Skeletal muscle tissue (tissue), 4 donors: ENCODE results near the gene MRPS27. TPM values are rescaled to one million over a fixed set of nuclear protein-coding genes. Genes with fewer than 3 reads are reported as not detected.

Source experiments
- H3K27ac ChIP-seq: one replicate; pipeline ENCODE4 v1.7.0; 2013; ENCODE audit warnings: mild to moderate bottlenecking, low read depth, low read length, inconsistent platforms
- H3K27me3 ChIP-seq, 3 donors: one replicate each; pipeline ENCODE4 v1.7.0; 2013; ENCODE audit warnings: low read length in 3 of 3; ENCODE audit not compliant: control insufficient read depth in 3 of 3, insufficient read depth in 3 of 3
- H3K36me3 ChIP-seq, 3 donors: one replicate each; pipeline ENCODE4 v1.7.0; 2013; ENCODE audit warnings: low read length in 3 of 3; ENCODE audit not compliant: control insufficient read depth in 3 of 3, insufficient read depth in 3 of 3
- H3K4me1 ChIP-seq, 3 donors: one replicate each; pipeline ENCODE4 v1.7.0; 2013; ENCODE audit warnings: low read length in 3 of 3, mild to moderate bottlenecking in 3 of 3; ENCODE audit not compliant: control insufficient read depth in 3 of 3, insufficient read depth in 3 of 3
- H3K4me3 ChIP-seq, 3 donors: one replicate each; pipeline ENCODE4 v1.7.0; 2013; ENCODE audit warnings: low read length in 3 of 3
- H3K9ac ChIP-seq, 3 donors: one replicate each; pipeline ENCODE4 v1.7.0; 2013; ENCODE audit warnings: low read length in 3 of 3, mild to moderate bottlenecking in 3 of 3, moderate library complexity in 2 of 3, low read depth in 1 of 3
- H3K9me3 ChIP-seq, 3 donors: one replicate each; pipeline ENCODE4 v1.7.0; 2013; ENCODE audit warnings: low read length in 3 of 3; ENCODE audit not compliant: control insufficient read depth in 3 of 3
- total RNA-seq: library from RNA; depleted of rRNA; stranded (reverse); fragments of >200 nt; gene quantifications from one replicate; pipeline ENCODE4 v1.2.3, GENCODE V29; 2014
- donor health status: Osteomylitis.

MRPS27 gene
- total RNA-seq, 1 donor from 2014 or later: 75.7 TPM

DNA sequence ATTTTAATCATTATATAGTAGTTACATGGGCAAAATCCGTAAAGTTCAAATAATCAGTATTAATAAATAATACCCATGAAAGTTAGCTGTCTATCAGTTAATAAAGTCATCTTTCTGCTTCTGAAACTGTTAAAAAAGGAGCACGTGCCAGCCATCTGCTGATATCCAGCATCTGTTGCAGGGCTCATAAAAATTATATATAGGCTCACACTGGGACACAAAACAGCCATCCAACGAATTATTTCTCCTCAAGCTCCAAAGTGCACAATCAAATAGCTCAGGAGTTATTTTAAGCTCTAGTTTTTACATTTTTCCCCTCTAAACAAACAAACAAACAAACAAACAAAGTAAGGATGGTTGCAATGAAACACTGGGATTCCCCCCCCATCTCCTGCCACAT lies 48.3 kb downstream of the MRPS27 start:
- Histone ChIP-seq H3K9me3 (peaks cover 0 to 1% (median 0%) of the 10 kb centered on the region in 3 donors), H3K36me3 (peaks cover 0 to 3% (median 0%) of the 10 kb centered on the region in 3 donors), H3K4me1 (peaks cover 0 to 4% (median 0%) of the 10 kb centered on the region in 3 donors), H3K27ac (no peak overlapping the region), H3K4me3 (no peak overlapping the region), H3K27me3 (no peaks in the 10 kb centered on the region), H3K9ac (no peak overlapping the region)

DNA sequence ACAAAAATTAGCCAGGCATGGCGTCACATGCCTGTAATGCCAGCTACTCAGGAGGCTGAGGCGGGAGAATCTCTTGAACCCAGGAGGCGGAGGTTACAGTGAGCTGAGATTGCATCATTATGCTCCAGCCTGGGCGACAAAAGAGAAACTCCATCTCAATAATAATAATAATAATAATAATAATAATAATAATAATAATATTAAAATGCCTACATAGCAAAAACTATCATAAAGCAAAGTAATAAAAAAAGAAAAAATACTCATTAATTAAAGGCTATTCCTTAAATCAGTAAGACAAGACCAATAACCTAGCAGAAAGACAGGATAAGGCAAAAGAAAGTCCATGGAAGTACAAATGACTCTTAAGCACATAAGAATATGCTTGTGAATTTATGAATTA lies 50.0 kb downstream of the MRPS27 start:
- no peak overlapping the region for H3K4me3 ChIP-seq
- peaks cover 0 to 3% (median 0%) of the 10 kb centered on the region in 3 donors for H3K36me3 ChIP-seq
- no peak overlapping the region for H3K27ac ChIP-seq
- no peaks in the 10 kb centered on the region for H3K27me3 ChIP-seq
- H3K9me3 ChIP-seq: no peaks in the 10 kb centered on the region
- H3K9ac ChIP-seq: no peak overlapping the region
- H3K4me1 ChIP-seq: peaks cover 0 to 6% (median 3%) of the 10 kb centered on the region in 3 donors

DNA sequence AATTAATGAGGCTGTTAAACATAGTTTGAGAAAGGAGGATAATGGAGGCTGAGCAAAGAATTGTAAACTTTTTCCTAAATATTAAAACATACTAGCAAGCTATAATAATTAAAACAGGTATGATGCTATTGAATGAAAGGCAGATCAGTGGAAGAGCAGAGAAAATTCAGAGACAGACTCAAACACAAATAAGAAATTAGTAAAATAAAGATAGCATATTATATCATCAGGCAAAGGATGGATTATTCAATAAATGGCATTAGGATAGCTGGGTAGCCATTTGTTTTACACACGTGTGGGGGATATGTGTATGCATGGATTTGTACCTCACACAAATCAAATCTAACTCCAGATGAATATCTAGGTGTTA lies 50.6 kb downstream of the MRPS27 start:
- no peak overlapping the region for H3K4me3 ChIP-seq
- no peak overlapping the region for H3K9ac ChIP-seq
- H3K9me3 ChIP-seq: no peaks in the 10 kb centered on the region
- H3K36me3 ChIP-seq: peaks cover 0 to 3% (median 0%) of the 10 kb centered on the region in 3 donors
- no peaks in the 10 kb centered on the region for H3K27me3 ChIP-seq
- H3K4me1 ChIP-seq: peaks cover 0 to 10% (median 8%) of the 10 kb centered on the region in 3 donors
- no peak overlapping the region for H3K27ac ChIP-seq

DNA sequence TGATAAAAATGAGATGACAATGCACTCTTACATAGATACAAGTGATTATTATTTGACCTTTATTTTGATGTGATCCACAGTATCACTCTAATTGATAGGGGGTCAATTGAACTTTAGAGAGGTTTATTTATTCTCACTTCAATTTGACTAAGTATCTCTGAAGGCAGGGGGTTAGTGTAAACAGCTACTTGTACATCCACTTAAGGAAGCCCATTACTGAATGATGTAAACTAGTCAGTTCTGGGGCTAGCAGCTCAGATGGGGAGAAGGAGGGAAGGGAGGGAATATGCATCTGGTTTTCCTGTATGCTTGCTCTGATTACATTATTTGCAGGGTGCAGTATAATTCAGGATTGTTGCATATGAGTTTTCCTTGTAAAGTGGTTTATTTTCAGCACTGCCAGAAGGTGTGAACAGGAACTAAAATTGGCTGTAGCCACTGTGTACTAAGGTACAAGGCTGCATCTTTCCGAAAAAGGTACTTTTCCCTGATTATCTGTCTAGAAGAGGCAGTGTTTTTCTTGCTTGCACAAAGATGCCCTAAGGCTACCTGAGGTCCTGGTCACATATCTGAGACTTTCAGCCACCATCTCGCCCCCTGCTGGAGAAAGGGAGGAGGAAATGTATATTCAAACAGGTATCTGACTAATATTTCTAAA lies 51.2 kb downstream of the MRPS27 start:
- H3K9ac ChIP-seq: no peak overlapping the region
- H3K4me3 ChIP-seq: no peak overlapping the region
- H3K36me3 ChIP-seq: peaks cover 0 to 3% (median 0%) of the 10 kb centered on the region in 3 donors
- H3K27me3 ChIP-seq: no peaks in the 10 kb centered on the region
- no peaks in the 10 kb centered on the region for H3K9me3 ChIP-seq
- no peak overlapping the region for H3K27ac ChIP-seq
- H3K4me1 ChIP-seq: peaks cover 0 to 10% (median 8%) of the 10 kb centered on the region in 3 donors

DNA sequence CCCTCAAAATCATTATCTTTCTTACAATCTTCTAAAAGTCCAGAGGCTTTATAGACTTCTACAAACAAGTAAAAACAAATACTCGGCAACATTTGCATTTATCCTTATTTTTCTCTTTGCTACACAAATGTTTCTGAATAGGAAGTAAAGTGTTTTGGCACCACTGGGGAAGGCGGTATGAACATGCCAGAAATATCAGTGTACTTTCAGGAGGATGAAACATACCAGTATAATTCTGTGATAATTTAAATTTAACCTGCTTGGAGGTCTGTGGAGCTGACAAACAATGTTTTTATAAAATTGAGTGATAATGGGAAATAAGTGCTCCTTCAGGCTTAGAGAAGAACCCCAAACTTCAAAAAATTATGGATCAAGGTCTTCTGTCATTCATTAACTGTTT lies 51.8 kb downstream of the MRPS27 start:
- H3K36me3 ChIP-seq: peaks cover 0 to 3% (median 0%) of the 10 kb centered on the region in 3 donors
- peaks cover 0 to 10% (median 8%) of the 10 kb centered on the region in 3 donors for H3K4me1 ChIP-seq
- H3K27ac ChIP-seq: no peak overlapping the region
- no peaks in the 10 kb centered on the region for H3K27me3 ChIP-seq
- H3K4me3 ChIP-seq: no peak overlapping the region
- H3K9me3 ChIP-seq: no peaks in the 10 kb centered on the region
- no peak overlapping the region for H3K9ac ChIP-seq

DNA sequence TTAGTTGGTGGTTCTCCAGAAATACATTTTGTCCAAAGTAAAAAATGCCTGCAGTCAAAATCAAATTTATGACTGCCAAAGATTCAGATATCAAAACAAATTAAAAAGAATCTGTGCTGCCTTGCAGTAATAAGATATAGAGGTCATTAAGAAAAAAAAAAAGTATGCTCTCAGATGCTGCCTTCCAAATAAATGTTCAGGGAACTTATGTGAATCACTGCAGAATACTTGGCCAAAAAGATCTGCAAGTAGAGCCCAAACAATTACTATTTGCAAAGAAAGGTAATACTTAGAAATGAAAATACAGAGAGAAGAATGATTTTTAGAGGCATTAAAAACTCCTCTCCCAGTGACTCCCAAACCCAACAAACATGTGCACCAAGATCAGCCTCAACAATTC lies 52.4 kb downstream of the MRPS27 start:
- no peaks in the 10 kb centered on the region for H3K9me3 ChIP-seq
- peaks cover 0 to 10% (median 8%) of the 10 kb centered on the region in 3 donors for H3K4me1 ChIP-seq
- no peak overlapping the region for H3K4me3 ChIP-seq
- peaks cover 0 to 3% (median 0%) of the 10 kb centered on the region in 3 donors for H3K36me3 ChIP-seq
- no peak overlapping the region for H3K27ac ChIP-seq
- no peak overlapping the region for H3K9ac ChIP-seq
- no peaks in the 10 kb centered on the region for H3K27me3 ChIP-seq

DNA sequence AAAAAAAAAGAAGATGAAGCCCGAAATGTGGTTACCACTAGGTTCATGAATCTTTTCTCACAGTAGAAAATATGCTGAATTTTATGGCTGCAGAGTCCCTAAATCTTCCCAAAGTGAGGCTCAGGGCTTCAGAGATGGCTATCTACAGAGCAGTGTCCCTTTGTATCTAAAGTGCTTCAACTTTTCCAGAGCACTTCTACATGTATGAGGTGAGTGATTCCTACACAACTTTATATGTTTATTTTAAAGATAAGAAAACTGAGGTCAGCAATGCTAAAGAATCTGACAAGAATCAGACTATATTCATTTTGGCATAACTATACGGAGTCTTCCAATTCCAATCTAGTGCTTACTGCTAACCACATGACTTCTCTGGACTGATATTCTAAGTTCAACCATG lies 53.2 kb downstream of the MRPS27 start:
- no peak overlapping the region for H3K9ac ChIP-seq
- no peaks in the 10 kb centered on the region for H3K27me3 ChIP-seq
- H3K9me3 ChIP-seq: no peaks in the 10 kb centered on the region
- no peak overlapping the region for H3K27ac ChIP-seq
- H3K4me3 ChIP-seq: no peak overlapping the region
- peaks cover 0 to 10% (median 5%) of the 10 kb centered on the region in 3 donors for H3K4me1 ChIP-seq
- no peaks in the 10 kb centered on the region for H3K36me3 ChIP-seq

DNA sequence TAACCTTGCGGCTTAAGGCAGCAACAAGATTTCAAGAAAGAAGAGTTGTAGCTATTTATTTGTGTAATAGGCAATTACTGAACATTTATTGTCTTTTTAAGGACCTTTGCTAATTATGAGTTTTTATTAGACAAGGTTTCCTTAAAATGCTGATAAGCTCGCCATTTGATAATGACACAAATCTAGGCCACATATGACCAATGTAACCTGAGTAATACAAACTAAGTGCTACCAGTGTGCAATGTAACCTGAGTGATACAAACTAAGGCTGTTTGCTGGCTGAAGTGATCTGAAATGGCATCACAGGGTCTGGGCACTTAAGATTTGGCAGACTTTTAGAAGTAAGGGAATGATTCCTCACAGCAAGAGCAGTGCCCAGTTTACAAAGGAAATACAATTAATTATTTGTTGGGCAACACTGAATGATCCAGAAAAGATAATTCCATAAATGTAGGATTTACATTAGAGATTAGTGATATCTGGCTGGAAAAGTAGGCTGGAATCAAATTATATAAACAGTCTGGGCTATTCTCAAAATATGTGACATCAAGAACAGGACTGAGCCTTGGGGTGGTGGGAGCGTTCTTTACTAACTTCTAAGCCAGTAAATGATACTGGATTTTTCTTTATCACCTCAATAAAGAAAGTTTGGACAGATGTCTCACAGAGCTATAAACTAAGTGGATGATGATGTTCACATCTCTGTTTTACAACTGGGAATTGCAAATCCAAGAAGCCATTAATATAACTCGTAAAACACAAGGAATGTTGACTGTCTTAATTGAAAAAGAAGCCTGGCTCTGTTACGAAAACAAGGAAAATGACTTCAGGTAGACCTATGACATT lies 54.8 kb downstream of the MRPS27 start:
- Histone ChIP-seq H3K27ac (no peak overlapping the region), H3K4me1 (peaks cover 0 to 10% (median 7%) of the 10 kb centered on the region in 3 donors), H3K9me3 (no peaks in the 10 kb centered on the region), H3K9ac (no peak overlapping the region), H3K27me3 (no peaks in the 10 kb centered on the region), H3K36me3 (no peaks in the 10 kb centered on the region), H3K4me3 (no peak overlapping the region)

DNA sequence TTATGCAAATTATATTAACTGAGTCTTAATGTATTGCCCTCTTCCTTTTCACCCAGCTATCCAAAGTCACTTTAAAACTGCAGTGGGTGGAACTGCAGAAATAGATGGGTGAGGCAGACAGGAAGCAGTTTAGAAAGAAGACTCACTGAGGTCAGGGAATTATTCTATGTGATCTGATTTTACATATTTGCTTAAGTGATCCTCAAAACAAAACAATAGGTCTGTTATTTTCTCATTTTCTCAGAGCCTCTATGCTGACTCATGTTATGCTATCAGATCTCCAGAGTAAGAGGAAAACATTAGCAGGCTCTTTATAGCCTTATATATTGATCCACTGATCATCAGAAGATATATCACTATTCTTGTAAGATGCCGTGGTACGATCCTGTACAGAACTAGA lies 63.5 kb downstream of the MRPS27 start:
- H3K27ac ChIP-seq: no peak overlapping the region
- no peaks in the 10 kb centered on the region for H3K36me3 ChIP-seq
- H3K27me3 ChIP-seq: no peaks in the 10 kb centered on the region
- H3K9me3 ChIP-seq: no peaks in the 10 kb centered on the region
- peaks cover 7 to 10% (median 8%) of the 10 kb centered on the region in 3 donors for H3K4me1 ChIP-seq
- H3K4me3 ChIP-seq: no peak overlapping the region
- no peak overlapping the region for H3K9ac ChIP-seq

DNA sequence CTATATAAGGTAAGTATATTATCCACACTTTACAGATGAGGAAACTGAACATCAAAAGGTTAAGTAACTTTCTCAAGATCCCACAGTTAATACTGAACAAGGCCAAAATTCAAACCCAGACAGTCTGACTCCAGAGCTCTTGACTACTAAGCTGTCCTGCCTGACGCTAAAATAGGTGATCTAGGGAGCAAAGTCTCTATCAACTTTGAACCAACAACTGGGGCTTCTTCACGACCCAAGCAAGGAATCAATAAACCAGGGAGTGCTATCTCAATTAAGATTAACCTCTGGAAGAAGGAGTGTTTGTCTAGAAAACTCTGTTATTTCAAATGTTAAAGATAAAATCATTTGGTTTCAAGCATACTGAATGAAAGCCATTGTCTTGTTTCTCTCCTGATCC lies 64.4 kb downstream of the MRPS27 start:
- Histone ChIP-seq H3K27ac (no peak overlapping the region), H3K36me3 (no peaks in the 10 kb centered on the region), H3K27me3 (no peaks in the 10 kb centered on the region), H3K4me3 (no peak overlapping the region), H3K9me3 (no peaks in the 10 kb centered on the region), H3K9ac (no peak overlapping the region), H3K4me1 (peaks cover 8 to 16% (median 8%) of the 10 kb centered on the region in 3 donors)
